ENCODE results near the gene HEMGN.
A peak's percentile ranks its signal among the peaks of the same experiment; 100 is the strongest.
"Not testable (repeated sequence)": the region's sequence is repeated elsewhere in the genome, so short reads cannot be mapped to it uniquely, and the experiment has no call there.

Gene HEMGN

GRCh38 chr9:97938081-97938644, at the start of gene HEMGN:
HEMGN (minus strand) TSS chr9:97938172; CDS start chr9:97938136, 36 bp downstream.
- no peak for DNase-seq

DNA sequence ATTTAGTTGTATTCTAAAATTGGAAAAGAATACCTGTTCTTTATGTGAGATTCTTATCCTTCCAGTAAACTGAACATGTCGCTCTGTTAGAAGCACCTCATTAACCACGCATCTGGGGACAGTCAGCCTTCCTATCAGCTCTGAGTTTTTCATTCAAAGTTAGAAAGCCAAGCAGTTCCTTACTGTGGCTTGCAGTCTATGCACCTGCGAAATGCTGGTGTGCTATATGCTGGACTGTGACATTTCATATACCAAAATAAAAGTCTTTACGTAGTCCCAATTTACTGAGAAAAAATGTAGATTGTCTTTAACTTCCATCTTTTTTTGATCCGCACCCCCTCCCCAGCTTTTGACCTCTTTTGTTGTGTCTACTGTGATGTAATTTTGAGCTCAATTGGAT, 49.5 kb upstream of the HEMGN start:
- no peak for DNase-seq

DNA sequence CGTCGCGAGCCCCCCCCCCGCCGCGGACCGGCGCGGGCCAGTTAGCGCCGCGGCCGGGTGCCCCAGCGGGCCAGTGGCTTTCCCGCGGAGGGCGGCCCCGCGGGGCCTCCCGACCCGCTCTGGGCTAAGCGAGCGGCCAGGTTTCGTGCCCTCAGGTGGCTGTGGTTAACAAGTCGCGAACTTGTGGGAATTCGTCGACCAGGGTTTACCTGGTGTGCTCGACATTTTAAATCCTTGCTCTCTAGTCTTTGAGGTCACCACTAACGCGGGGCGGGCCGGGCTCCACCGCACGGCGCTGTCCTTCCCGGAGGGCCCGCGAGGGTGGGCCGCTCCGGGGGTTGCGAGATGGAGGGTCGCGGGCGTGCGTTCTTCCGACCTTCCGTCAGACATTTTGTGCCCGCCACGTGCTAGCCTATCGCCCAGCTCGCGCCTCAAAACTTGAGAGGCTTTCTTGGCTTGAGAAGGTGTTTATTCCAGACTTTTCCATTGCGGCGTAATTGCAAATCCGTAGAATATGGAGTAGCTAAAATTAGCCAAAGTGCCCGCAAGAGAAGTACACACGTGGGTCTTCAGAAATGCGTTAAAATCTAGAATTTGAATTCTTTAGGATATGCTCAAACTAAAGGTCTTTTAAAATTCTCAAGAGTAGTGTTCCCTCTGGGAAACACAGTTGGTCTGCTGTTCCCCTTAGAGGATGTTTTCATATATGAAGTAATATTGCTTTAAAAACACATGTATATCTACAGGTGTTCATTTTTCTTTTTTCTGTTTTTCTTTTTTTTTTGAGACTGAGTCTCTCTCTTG, 47.3 kb upstream of the HEMGN start:
- peak; percentile 37 for DNase-seq

- DNase-seq: peak; percentile 86
These were observed 46.5 kb upstream of the HEMGN start for GRCh38 chr9:97984188-97985057.

GRCh38 chr9:97983589-97984187, 45.7 kb upstream of the HEMGN start:
- peak; percentile 53 for DNase-seq

- peak; percentile 96 for DNase-seq
These were observed 45.0 kb upstream of the HEMGN start, which contains the start of gene ANP32B for GRCh38 chr9:97982683-97983588. ANP32B (plus strand) TSS chr9:97983341; CDS start chr9:97983556, 215 bp downstream.

DNA sequence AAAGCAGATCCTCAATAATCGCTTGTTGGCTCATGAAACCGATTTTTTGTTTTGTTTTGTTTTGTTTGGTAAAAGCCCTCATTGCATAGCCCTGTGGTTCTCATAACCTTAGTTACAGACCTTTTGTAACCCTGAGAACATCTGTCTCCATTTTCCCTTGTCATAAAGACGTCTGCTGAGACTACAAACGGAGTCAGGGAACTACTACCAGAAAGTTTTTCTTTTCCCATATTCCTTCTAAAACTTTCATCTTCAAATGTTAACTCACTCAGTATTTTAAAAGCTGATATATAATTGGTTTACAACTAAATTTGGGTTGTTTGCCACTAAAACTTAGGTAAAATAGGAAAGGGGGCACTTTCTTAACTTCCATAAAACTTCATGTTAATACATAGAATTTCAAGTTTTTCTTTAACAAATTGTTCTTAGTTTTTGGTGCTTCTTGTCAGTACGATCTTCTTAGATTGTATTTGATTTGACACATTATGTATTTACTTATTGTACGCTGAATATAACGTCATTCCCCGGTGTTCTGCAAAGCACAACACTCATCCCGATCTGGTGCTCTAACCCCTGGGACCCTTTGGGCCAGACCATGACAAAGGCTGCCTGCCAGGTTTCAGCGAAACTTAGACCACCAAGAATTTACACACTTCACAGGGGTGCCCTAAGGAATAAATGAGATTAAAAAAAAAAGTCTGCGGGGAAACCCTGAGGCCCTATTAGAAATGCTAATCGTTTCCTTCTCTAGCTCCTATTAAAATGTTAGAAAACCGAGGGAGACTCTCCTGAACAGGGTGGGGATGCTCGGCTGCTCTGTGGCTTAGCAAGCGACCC, 44.1 kb upstream of the HEMGN start:
- no peak for DNase-seq

- DNase-seq: no peak
These were observed 43.2 kb upstream of the HEMGN start for GRCh38 chr9:97980918-97981845.

DNA sequence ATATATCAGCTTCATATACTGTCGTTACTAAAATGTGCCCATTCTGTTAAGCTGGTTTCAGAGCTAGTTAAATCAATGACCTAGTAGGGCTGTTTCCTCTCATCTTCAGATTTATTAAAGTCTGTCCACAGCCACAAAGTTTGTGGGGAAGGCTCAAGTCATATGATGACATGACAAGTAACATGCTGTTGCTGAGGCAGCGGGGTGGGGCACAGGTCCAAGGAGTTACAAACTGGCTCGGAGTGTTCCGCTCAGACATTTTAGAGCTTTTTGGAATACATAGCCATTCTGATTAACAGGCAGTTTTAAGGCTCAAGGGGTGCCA, 42.5 kb upstream of the HEMGN start:
- peak; percentile 45 for DNase-seq

GRCh38 chr9:97979788-97980478, 42.0 kb upstream of the HEMGN start:
- no peak for DNase-seq

DNA sequence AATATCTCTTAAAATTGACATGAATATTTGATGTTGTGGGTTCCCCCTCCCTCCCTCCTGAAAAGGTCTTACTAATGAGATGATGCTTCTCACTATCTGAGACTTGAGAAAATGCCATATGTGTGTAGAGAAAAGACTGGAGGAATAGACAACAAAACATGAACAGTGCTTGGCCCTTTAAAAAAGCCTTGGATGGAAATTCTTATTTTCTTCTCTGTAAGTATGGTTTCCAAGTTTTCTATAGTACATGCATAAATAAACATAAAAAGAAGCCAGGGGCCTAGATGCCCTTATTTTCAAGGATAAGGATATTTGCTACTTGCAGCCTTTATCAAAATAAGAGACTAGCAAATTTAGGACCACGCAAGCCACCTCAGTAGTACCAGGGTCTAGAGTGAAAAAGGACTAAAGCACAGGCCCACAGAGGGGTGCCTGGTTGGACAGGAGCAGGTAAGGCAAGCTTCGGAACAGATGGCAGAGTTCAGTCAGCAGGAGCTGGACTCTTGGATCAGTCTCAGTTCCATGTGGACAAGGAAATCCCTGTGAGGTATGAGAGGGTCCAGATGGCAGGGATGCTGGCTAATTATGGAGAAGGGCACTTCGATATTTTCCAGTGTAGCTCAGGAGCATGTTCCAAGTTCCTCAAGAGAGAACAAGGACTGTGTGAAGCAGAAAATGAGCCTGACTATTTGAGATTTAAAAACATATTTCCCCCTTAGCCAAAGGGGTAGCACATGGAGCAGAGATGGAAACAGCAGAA, 40.6 kb upstream of the HEMGN start:
- no peak for DNase-seq

DNA sequence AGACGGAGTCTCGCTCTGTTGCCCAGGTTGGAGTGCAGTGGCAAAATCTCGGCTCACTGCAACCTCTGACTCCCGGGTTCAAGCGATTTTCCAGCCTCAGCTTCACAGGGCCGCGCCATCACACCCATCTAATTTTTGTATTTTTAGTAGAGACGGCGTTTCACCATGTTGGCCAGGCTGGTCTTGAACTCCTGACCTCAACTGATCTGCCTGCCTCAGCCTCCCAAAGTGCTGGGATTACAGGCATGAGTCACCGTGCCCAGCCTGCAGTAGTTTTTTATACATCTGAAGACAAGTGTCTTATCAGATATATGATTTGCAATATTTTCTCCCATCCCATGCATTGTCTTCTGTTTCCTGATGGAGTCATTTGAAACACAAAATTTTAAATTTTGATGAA, 38.7 kb upstream of the HEMGN start:
- DNase-seq: not testable (repeated sequence)

DNA sequence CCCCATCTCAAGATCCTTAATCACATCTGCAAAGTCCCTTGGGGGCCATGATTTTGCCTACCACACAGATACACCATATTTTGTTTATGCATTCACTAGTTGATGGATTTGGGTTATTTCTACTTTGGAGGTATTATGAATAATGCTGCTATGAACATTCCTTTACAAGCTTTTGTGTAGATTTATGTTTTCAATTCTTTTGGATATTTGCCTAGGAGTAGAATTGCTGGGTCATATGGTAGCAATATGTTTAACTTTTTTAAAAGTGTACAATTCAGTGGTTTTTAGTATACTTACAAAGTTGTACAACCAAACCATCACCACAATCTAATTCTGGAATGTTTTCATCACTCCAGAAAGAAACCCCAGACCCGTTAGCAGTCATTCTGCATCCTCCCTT, 37.4 kb upstream of the HEMGN start:
- peak; percentile 46 for DNase-seq

GRCh38 chr9:97972753-97973152, 34.8 kb upstream of the HEMGN start:
- no peak for DNase-seq

- no peak for DNase-seq
These were observed 32.2 kb upstream of the HEMGN start for GRCh38 chr9:97970165-97970564.

DNA sequence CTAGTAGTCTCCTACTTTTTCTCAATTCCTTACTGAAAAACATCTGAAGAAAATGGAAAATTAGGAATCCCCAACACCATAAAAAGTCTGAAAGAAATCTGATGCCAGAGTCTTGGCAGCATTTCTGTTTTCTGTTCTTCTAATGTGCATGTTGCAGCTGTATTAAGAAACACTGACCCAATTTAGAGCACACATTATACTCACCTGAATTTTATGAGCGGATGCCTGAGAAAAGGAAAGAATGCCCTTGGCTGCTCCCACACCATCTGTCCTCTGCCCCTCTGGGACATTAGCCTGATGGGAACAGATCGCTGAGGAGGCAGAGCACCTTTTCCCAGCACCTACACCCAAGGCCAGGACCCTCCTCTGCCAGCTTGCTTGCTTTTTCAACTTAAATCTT, 31.0 kb upstream of the HEMGN start:
- DNase-seq: no peak

- DNase-seq: no peak
These were observed 28.5 kb upstream of the HEMGN start for GRCh38 chr9:97966493-97966892.

- no peak for DNase-seq
These were observed 26.9 kb upstream of the HEMGN start for GRCh38 chr9:97964901-97965300.

DNA sequence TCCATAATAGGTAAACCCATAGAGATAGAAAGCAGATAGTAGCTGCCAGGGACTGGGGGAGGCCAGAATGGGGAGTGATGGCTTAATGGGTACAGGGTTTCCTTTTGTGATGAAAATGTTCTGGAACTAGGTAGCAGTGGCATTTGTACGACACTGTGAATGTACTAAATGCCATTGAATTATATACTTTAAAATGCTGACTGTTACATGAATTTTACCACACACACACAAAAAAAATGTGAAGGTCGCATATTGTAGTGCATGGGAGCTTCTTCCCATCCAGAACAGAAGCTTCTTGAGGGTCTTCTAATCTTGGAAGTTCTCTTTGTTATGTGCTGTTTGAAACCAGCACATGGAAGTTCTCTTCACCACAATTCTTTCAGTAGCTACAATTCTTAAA, 25.3 kb upstream of the HEMGN start:
- no peak for DNase-seq

Data from fibroblast of skin of right biceps (primary cell).